ENCODE data around the gene RNGTT.

DNA sequence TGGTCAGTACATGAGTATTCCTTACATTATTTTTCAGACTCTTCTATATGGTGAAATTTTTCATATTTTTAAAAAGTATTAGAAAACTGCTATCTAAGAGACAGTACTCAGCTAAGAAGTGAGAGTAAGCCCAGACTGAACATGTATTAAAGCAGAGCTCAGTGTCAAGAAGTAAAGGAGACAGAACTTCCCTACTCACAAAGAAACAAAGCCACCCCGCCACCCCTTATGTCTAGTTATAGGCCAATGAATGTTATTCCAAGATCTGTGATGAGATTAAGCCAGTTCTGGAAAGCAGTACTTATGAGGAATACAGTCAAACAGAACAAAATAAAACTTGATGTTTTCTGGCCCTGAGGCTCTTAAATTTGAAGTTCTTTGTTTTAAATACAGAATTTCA is 114.5 kb downstream of the RNGTT start:
- TF ChIP-seq EZH2 (IDR thresholded peaks at IDR 0.05) (no peak), POLR2AphosphoS5 (IDR thresholded peaks at IDR 0.05; ENCODE audit: borderline replicate concordance, low read depth, low read length) (no peak), FOXP2 (optimal IDR thresholded peaks at IDR 0.05; ENCODE audit: control extremely low read depth, extremely low read length, insufficient read depth) (no peak)
